Astrocyte (in vitro differentiated cells and primary cell): ENCODE measurements around the gene MAPK11. TPM values are rescaled to one million over a fixed set of nuclear protein-coding genes. Genes with fewer than 3 reads are reported as not detected.

Experiments used
- DNase-seq: peaks from one replicate; pipeline ENCODE4 v3.0.0-alpha.2; 2010; ENCODE audit warnings: low read depth
- FAIRE-seq: peaks from 2 replicates; lab custom pipeline; 2011; peaks lifted over from hg19 to GRCh38; lab: Jason Lieb, UNC
- H2AFZ ChIP-seq: 2 replicates; pipeline ENCODE4 v1.6.0; 2012; ENCODE audit warnings: low read depth, low read length, inconsistent platforms
- H3K27ac ChIP-seq: 2 replicates; pipeline ENCODE4 v1.5.1; 2011; ENCODE audit warnings: low read depth, low read length, inconsistent platforms
- H3K27me3 ChIP-seq: 2 replicates; pipeline ENCODE4 v1.6.0; 2011; ENCODE audit warnings: low read length, inconsistent platforms; ENCODE audit not compliant: insufficient read depth
- H3K36me3 ChIP-seq: 2 replicates; pipeline ENCODE4 v1.5.1; 2011; ENCODE audit warnings: low read length, inconsistent platforms; ENCODE audit not compliant: insufficient read depth
- H3K4me1 ChIP-seq: 2 replicates; pipeline ENCODE4 v1.5.1; 2011; ENCODE audit warnings: low read length, inconsistent platforms; ENCODE audit not compliant: insufficient read depth
- H3K4me2 ChIP-seq: 2 replicates; pipeline ENCODE4 v1.6.0; 2012; ENCODE audit warnings: low read length, inconsistent platforms
- H3K4me3 ChIP-seq: 2 replicates; pipeline ENCODE4 v1.5.1; 2011; ENCODE audit warnings: low read depth, mild to moderate bottlenecking, low read length, inconsistent platforms; ENCODE audit not compliant: insufficient read depth
- H3K79me2 ChIP-seq: 2 replicates; pipeline ENCODE4 v1.6.0; 2012; ENCODE audit warnings: mild to moderate bottlenecking, low read length, inconsistent platforms; ENCODE audit not compliant: insufficient read depth
- H3K9ac ChIP-seq: 2 replicates; pipeline ENCODE4 v1.6.0; 2012; ENCODE audit warnings: mild to moderate bottlenecking, low read length, inconsistent platforms
- H3K9me3 ChIP-seq: 2 replicates; pipeline ENCODE4 v1.5.1; 2012; ENCODE audit warnings: low read depth, mild to moderate bottlenecking, low read length, inconsistent platforms; ENCODE audit not compliant: insufficient read depth
- H4K20me1 ChIP-seq: 2 replicates; pipeline ENCODE4 v1.6.0; 2012; ENCODE audit warnings: low read length, inconsistent platforms; ENCODE audit not compliant: insufficient read depth
- H3K27ac Mint-ChIP-seq: one replicate; pipeline ENCODE4 v1.8.0; 2021; ENCODE audit warnings: mild to moderate bottlenecking, mixed read lengths; ENCODE audit not compliant: unreplicated experiment
- H3K27me3 Mint-ChIP-seq: one replicate; pipeline ENCODE4 v1.8.0; 2021; ENCODE audit warnings: low read depth, mixed read lengths; ENCODE audit not compliant: unreplicated experiment
- H3K36me3 Mint-ChIP-seq: one replicate; pipeline ENCODE4 v1.8.0; 2021; ENCODE audit warnings: low read depth, mixed read lengths; ENCODE audit not compliant: unreplicated experiment
- H3K4me1 Mint-ChIP-seq: one replicate; pipeline ENCODE4 v1.8.0; 2021; ENCODE audit warnings: low read depth, mixed read lengths; ENCODE audit not compliant: unreplicated experiment
- H3K4me3 Mint-ChIP-seq: one replicate; pipeline ENCODE4 v1.8.0; 2021; ENCODE audit warnings: mild to moderate bottlenecking, moderate library complexity, mixed read lengths; ENCODE audit not compliant: unreplicated experiment
- H3K9me3 Mint-ChIP-seq: one replicate; pipeline ENCODE4 v1.8.0; 2021; ENCODE audit warnings: mild to moderate bottlenecking, mixed read lengths; ENCODE audit not compliant: unreplicated experiment
- CTCF ChIP-seq: IDR thresholded peaks from 2 replicates; pipeline ENCODE4 v1.5.1; 2011; ENCODE audit warnings: low read depth, mild to moderate bottlenecking, inconsistent platforms, low read length, moderate library complexity; ENCODE audit not compliant: insufficient read depth
- EZH2 ChIP-seq: IDR thresholded peaks from 2 replicates; pipeline ENCODE4 v1.6.1; 2012; ENCODE audit warnings: mild to moderate bottlenecking, low read length, inconsistent platforms; ENCODE audit not compliant: insufficient read depth
- total RNA-seq: library from RNA; stranded (reverse); gene quantifications from 2 replicates; pipeline ENCODE4 v1.2.1, GENCODE V29; 2021

MAPK11 gene
- total RNA-seq, 1 donor from 2014 or later = 19.6 TPM

- Mint-ChIP-seq H3K4me3 (peak overlapping the region; percentile 81), H3K27ac (no peak overlapping the region), H3K36me3 (peaks cover 3% of the 10 kb centered on the region), H3K4me1 (peaks cover 2% of the 10 kb centered on the region), H3K27me3 (no peaks in the 10 kb centered on the region), H3K9me3 (no peaks in the 10 kb centered on the region)
- TF ChIP-seq EZH2 = no peak
- TF ChIP-seq CTCF = no peak
- Histone ChIP-seq H3K27me3 (no peaks in the 10 kb centered on the region), H3K4me2 (peak overlapping the region; percentile 99), H3K4me3 (no peak overlapping the region), H3K79me2 (peaks cover 43% of the 10 kb centered on the region), H3K36me3 (no peaks in the 10 kb centered on the region), H4K20me1 (peaks cover 44% of the 10 kb centered on the region), H3K9me3 (no peaks in the 10 kb centered on the region), H2AFZ (no peak overlapping the region), H3K9ac (peak overlapping the region; percentile 89), H3K27ac (no peak overlapping the region), H3K4me1 (peaks cover 30% of the 10 kb centered on the region)
- DNase-seq = no peak
- FAIRE-seq = no peak
These were observed 20.6 kb downstream of the MAPK11 start for GRCh38 chr22:50249341-50250248.

GRCh38 chr22:50248196-50249081, 21.7 kb downstream of the MAPK11 start:
- Histone ChIP-seq H3K4me2 (peak overlapping the region; percentile 33), H2AFZ (no peak overlapping the region)

More at GRCh38 chr22:50248196-50249081, 21.7 kb downstream of the MAPK11 start:
- H3K9ac ChIP-seq = no peak overlapping the region
- H3K36me3 Mint-ChIP-seq = peaks cover 5% of the 10 kb centered on the region
- H3K9me3 Mint-ChIP-seq = no peaks in the 10 kb centered on the region
- no peak overlapping the region for H3K27ac Mint-ChIP-seq
- DNase-seq (no peak), FAIRE-seq (no peak)
- no peak overlapping the region for H3K4me3 Mint-ChIP-seq
- H3K27me3 ChIP-seq = no peaks in the 10 kb centered on the region
- no peaks in the 10 kb centered on the region for H3K9me3 ChIP-seq
- no peak overlapping the region for H3K4me3 ChIP-seq
- H3K79me2 ChIP-seq = peaks cover 55% of the 10 kb centered on the region
- H3K27me3 Mint-ChIP-seq = no peaks in the 10 kb centered on the region
- no peak for TF ChIP-seq EZH2
- no peak for TF ChIP-seq CTCF
- H3K4me1 Mint-ChIP-seq = peaks cover 9% of the 10 kb centered on the region
- peak overlapping the region; percentile 37 for H3K27ac ChIP-seq
- H3K4me1 ChIP-seq = peaks cover 38% of the 10 kb centered on the region
- peaks cover 53% of the 10 kb centered on the region for H4K20me1 ChIP-seq
- no peaks in the 10 kb centered on the region for H3K36me3 ChIP-seq
